Effector memory CD4-positive, alpha-beta T cell (primary cell): ENCODE measurements around the gene CD300LG.

Source experiments
- DNase-seq, 3 donors: peaks; one replicate each; pipeline ENCODE4 v3.0.0-alpha.2; 2020
- H3K27ac ChIP-seq: 2 replicates; pipeline ENCODE4 v1.7.0; 2013; ENCODE audit warnings: mild to moderate bottlenecking, low read length, moderate library complexity; ENCODE audit not compliant: insufficient read depth, poor library complexity, severe bottlenecking
- H3K27me3 ChIP-seq: replicated peaks from 2 replicates; pipeline ENCODE4 v1.7.0; 2013; ENCODE audit warnings: mild to moderate bottlenecking, low read length; ENCODE audit not compliant: insufficient read depth, control insufficient read depth, poor library complexity, severe bottlenecking
- H3K36me3 ChIP-seq: 2 replicates; pipeline ENCODE4 v1.7.0; 2013; ENCODE audit warnings: mild to moderate bottlenecking, low read length, moderate library complexity; ENCODE audit not compliant: control insufficient read depth, insufficient read depth
- H3K4me1 ChIP-seq: 2 replicates; pipeline ENCODE4 v1.7.0; 2013; ENCODE audit warnings: low read length, mild to moderate bottlenecking; ENCODE audit not compliant: control insufficient read depth, insufficient read depth, poor library complexity, severe bottlenecking
- H3K4me3 ChIP-seq: 2 replicates; pipeline ENCODE4 v1.7.0; 2013; ENCODE audit warnings: low read length, low read depth, mild to moderate bottlenecking; ENCODE audit not compliant: insufficient read depth, poor library complexity, severe bottlenecking
- H3K9me3 ChIP-seq: 2 replicates; pipeline ENCODE4 v1.7.0; 2013; ENCODE audit warnings: mild to moderate bottlenecking, low read length, moderate library complexity; ENCODE audit not compliant: control insufficient read depth

Gene CD300LG

DNA sequence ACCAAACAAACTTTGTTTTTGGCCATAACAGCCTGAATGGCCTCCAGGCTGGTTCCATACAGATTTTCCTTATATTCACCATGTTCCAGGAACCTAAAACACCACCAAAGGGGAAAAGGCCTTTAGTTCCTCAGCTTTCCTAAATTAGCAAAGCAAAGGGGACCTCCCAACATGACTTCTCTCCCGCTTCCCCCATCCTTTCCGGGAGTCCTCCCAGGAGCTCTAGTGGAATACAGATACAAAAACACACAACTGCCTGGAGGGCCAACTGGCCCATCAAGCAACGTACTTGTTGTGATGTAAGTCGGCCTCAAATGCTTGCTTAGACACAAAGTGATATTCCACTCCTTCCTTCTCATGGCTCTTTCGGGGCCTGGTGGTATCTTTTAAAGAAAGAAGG is 36.2 kb upstream of the CD300LG start:
- H3K9me3 ChIP-seq = no peaks in the 10 kb centered on the region
- no peak overlapping the region for H3K27ac ChIP-seq
- no peak overlapping the region for H3K4me3 ChIP-seq
- H3K36me3 ChIP-seq = no peaks in the 10 kb centered on the region
- no peaks in the 10 kb centered on the region for H3K27me3 ChIP-seq
- no peaks in the 10 kb centered on the region for H3K4me1 ChIP-seq
- no peak for DNase-seq

DNA sequence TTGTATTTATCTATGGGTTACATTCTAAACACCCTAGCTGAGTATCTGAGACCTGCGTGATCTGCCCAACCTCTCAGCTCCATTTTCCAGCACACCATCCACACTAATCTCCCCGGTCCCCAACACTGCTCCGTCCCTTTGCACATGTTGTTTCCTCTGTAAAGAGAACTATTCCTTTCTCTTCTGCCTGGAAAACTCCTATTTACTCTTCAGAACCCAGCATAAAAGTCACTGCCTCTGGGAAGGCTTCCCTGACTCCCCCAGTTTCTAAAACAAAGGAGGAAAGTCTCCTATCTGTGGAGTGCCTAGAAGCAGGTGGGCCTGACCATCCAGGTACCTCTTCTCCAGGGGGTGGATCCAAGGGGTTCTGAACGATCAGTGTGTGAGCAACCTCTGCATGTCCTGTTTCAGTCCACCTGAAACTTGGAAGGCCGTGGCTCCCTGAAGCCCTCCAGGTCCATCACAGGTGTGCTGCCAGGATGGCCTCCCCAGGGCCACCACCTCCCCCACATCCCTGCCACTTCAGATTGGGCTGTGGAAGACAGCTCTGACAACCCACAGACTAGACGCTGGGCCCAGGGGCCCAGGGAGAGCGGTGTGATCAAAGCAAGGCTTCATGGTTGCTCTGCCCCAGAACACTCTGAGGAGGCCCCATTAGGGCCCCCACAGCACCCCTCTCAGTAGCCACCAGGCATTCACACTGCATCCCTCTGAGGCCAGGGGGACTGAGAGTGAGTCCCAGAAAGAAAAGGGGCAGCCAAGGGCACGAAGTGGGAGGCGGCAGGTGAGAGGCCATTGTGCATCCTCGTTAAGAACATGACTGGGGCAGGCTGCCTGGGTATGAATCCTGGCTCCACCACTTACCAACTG is 34.3 kb upstream of the CD300LG start:
- Histone ChIP-seq H3K9me3 (no peaks in the 10 kb centered on the region), H3K36me3 (no peaks in the 10 kb centered on the region)

DNA sequence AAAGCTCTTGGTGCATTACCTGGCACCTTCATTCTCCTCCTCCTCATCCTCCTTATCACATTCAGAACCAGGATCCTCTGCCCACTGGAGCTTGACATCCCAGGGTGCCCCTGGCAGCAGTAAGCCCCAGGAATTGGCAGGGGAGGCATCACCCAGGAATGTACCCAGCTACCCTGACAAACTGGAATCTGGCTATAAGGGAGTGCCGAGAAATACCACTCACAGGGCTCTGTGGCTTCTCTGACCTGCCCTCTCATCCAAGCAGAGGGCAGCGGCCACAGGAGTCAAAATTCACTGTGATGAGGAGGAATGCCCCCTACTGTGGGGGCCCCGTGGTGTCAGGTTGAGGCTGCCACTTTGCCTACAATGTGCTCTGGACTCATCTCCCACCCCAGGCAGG is 33.6 kb upstream of the CD300LG start:
- H3K9me3 ChIP-seq = no peaks in the 10 kb centered on the region
- no peak for DNase-seq
- H3K36me3 ChIP-seq = no peaks in the 10 kb centered on the region
- H3K27me3 ChIP-seq = no peaks in the 10 kb centered on the region
- H3K27ac ChIP-seq = no peak overlapping the region
- no peaks in the 10 kb centered on the region for H3K4me1 ChIP-seq
- H3K4me3 ChIP-seq = no peak overlapping the region

More for the DNA sequence above, 34.3 kb upstream of the CD300LG start:
- H3K4me3 ChIP-seq = no peak overlapping the region
- no peaks in the 10 kb centered on the region for H3K4me1 ChIP-seq
- no peak overlapping the region for H3K27ac ChIP-seq
- DNase-seq = no peak
- H3K27me3 ChIP-seq = no peaks in the 10 kb centered on the region

DNA sequence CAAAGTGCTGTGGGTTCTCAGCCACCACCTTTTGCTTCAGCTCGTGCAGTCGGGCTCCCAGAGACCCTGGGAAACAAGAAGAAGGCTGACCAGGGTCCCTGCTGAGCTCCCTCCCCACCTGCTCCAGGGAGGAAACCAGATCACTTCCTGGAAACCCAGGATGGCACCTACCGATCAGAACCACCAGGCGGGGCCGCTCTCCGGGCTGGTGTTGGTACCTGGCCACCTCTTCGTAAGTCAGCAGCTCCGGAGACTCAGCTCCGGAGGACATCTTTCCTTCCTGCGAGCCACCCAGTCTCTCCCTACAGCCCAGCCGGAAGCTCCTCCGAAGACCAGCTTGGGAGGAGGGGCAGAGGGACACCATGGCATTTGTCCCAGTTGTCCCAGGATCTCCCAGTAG is 33.0 kb upstream of the CD300LG start:
- Histone ChIP-seq H3K36me3 (no peaks in the 10 kb centered on the region), H3K9me3 (no peaks in the 10 kb centered on the region), H3K27me3 (no peaks in the 10 kb centered on the region), H3K27ac (no peak overlapping the region), H3K4me3 (no peak overlapping the region), H3K4me1 (no peaks in the 10 kb centered on the region)
- no peak for DNase-seq

DNA sequence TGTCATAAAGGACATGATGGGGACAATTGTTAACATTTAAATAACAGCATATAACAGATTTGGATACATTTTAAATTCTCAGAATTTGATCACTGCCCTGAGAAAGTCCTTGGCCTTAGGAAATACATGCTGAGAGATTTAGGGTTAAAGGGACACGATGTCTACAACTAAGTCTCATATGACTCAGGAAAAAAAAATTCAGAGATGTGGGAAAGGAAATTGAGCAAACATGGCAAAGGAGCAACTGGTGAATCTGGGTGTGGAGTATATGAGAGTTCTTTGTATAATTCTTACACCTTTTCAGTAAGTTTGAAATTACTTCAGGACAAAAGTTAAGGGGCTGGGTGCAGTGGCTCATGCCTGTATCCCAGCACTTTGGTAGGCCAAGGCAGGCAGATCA is 32.3 kb upstream of the CD300LG start:
- Histone ChIP-seq H3K36me3 (no peaks in the 10 kb centered on the region), H3K27me3 (no peaks in the 10 kb centered on the region), H3K27ac (no peak overlapping the region), H3K9me3 (no peaks in the 10 kb centered on the region), H3K4me1 (no peaks in the 10 kb centered on the region), H3K4me3 (no peak overlapping the region)
- no peak for DNase-seq

DNA sequence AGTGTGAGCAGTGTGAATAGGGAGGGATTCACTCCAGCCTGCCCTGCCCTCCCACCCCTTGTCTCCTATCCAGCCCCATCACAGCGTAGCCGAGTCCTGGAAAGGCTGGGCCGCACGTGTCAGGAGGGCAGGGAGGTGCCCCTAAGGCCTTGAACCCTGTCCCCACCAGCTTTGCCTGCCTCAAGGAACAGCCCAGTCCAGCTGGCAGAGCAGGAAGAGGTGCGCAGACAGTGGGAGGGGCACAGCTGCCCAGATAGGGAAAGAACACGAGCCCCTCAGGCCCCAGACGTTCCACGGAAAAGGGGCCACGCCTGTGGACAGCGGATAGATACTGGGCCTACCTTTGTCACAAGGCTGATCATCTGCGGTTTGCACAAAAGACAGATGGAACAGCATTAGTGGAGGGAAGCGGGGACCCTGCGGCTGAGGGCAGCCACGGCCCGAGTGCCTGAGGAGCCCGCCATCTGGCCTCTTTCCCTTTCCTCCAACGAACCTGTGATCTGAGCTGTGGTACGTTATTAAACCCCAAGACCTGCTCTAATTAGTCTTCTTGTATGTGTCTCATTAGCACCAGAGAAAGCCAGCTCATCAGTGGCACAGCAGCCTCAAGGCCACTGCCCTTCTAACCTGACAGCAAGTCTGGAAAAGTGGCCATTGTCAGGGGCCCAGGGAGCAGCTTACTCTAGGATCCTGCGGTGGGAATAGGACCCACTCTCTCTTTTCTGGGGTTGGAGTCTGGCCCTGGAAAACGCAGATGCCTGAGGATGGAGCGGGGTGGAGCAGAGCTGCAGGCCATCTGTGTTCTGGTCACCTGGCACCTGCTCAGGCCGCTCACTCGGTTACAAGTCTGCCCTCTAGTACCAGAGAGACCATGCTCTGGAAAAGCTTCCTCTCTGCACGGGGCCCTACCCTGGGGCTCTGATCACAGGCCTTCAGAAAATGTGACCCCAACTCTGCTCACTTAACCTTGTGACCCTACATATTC is 30.3 kb upstream of the CD300LG start:
- Histone ChIP-seq H3K4me1 (no peaks in the 10 kb centered on the region), H3K27me3 (no peaks in the 10 kb centered on the region), H3K4me3 (no peak overlapping the region), H3K27ac (no peak overlapping the region), H3K36me3 (no peaks in the 10 kb centered on the region), H3K9me3 (no peaks in the 10 kb centered on the region)
- no peak for DNase-seq

DNA sequence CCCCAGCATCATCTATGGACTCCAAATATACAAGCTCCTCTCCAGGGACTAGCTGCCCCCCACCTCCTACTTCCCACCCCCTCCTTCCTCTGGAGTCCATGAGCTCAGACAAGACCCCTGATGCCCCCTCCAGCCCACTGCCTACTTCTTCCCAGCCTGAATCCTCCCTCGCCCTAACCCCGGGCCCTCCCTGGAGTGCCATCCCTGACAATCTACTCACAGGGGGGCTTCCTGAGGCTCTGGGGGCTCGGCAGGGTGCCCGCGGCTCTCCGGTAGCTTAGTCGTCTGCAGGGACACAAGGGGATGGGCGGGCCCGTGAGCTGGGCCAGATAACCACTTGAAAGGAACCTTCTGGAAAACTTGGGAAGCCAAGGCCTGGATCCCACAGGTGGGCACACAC is 29.1 kb upstream of the CD300LG start:
- Histone ChIP-seq H3K9me3 (no peaks in the 10 kb centered on the region), H3K36me3 (no peaks in the 10 kb centered on the region), H3K27ac (no peak overlapping the region), H3K27me3 (no peaks in the 10 kb centered on the region), H3K4me1 (no peaks in the 10 kb centered on the region), H3K4me3 (no peak overlapping the region)
- DNase-seq = no peak

DNA sequence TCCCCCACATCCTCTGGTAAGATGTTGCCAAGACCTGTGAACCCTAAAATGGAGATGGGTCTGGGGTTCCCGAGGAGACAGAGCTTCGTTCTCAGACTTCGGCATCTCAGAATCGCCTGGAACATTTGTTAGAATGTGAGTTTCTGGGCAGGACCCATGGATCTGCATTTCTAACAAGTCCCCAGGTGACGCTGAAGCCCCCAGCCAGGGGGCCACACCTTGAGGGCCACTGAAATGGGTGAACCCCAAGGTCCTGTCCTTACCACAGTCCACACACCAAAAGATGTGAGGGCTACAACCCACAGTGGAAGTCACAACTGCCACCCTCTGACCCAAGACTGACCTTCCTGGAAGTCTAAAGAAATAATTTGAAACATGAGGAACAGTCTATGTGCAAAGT is 28.0 kb upstream of the CD300LG start:
- H3K27ac ChIP-seq = no peak overlapping the region
- H3K36me3 ChIP-seq = no peaks in the 10 kb centered on the region
- H3K4me1 ChIP-seq = no peaks in the 10 kb centered on the region
- H3K9me3 ChIP-seq = no peaks in the 10 kb centered on the region
- no peaks in the 10 kb centered on the region for H3K27me3 ChIP-seq
- DNase-seq = no peak
- H3K4me3 ChIP-seq = no peak overlapping the region

DNA sequence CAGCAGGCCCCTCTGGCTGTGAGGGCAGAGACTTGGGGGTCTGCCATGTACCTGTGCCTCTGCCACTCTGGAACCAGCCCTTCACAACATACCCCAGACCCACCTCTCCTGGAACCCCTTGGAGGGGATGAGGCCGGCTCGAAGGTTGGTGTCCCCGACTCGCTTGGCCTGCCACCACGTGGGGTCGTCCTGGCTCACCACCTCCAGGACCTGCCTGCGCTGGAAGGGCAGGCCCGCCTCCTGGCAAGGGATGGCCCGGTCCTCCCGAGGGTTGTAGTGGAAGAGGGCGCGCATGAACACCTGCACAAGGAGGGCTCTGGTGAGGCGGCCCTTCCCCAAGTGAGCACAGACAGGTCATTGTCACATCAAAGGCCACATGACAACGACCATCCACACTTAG is 26.2 kb upstream of the CD300LG start:
- Histone ChIP-seq H3K4me3 (no peak overlapping the region), H3K9me3 (no peaks in the 10 kb centered on the region), H3K36me3 (no peaks in the 10 kb centered on the region), H3K27me3 (no peaks in the 10 kb centered on the region), H3K4me1 (no peaks in the 10 kb centered on the region), H3K27ac (no peak overlapping the region)
- DNase-seq = no peak
